RCC 7860 (cell line): ENCODE results near the gene CACNG3.
"Not testable (repeated sequence)": the region's sequence is repeated elsewhere in the genome, so short reads cannot be mapped to it uniquely, and the experiment has no call there.

Source experiments
- DNase-seq: peaks from one replicate; pipeline ENCODE4 v3.0.0-alpha.2; 2015; ENCODE audit warnings: low spot score
- FAIRE-seq: peaks from 2 replicates; lab custom pipeline; 2012; peaks lifted over from hg19 to GRCh38; lab: Jason Lieb, UNC

The CACNG3 gene

DNA sequence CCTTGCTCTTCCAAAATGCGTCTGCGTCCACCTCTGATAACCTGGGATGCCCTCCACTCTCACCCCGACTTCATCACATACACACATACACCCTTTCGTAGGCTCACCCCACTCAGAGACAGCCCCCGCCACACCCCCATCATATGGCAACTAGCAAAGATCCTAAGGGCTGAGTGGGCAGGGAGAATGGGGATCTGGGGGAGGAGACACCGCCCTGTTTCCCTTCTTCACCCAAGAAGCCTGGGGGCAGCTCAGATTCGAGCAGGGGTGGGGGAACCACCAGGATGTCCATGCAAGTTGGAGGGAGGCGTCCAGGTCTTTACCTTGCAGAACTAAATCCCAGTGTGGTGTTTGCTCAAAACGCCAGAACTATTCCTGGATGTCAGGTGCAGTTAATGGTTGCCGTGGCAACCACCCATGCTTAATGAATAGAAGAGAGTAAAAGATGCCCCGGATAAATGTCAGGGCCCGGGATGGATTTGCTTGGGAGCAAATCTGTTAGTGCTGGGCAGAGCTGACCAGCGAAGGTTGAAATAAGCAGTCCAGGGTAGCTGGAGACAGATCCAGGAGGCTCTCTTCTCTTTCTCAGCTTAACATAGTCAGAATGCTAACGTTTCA is 72.8 kb downstream of the CACNG3 start:
- FAIRE-seq: no peak

DNA sequence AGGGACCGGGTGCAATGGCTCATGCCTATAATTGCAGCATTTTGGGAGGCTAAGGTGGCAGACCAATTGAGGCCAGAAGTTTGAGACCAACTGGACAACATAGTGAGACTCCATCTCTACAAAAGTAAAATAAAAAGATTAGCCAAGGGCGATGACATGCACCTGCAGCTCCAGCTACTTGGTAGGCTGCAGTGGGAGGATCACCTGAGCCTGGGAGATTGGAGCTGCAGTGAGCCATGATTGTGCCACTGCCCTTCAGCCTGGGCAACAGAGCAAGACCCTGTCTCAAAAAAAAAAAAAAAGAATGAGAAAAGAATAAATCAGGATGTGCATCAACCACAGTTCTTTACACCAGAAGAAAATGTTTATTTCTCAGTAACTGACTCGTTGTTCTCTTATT is 76.0 kb downstream of the CACNG3 start:
- no peak for FAIRE-seq
- no peak for DNase-seq

More for the DNA sequence above, 72.8 kb downstream of the CACNG3 start:
- no peak for DNase-seq

DNA sequence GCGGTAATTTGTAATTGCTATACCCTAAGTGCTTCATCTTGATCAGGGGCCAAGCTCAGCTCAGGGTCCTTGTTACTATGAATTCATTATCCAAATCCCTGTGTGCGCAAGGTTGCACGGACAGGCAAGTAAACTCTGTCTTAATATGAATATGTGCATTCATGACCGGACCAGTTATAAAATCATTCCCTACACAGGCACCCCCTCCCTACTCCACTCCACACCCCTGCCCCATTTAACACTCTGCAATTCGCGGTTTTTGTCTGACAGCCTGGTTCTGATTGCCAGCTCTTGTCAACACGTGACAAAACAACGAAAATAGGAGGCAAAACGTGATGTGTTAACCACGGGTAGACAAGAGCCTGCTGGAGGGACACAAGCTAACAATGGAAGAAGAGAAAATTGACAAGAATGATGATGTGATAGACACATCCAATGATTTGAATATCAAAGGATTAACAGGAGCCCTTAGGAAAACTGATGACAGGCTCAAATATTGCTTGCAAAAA is 76.5 kb downstream of the CACNG3 start:
- DNase-seq (no peak), FAIRE-seq (no peak)

DNA sequence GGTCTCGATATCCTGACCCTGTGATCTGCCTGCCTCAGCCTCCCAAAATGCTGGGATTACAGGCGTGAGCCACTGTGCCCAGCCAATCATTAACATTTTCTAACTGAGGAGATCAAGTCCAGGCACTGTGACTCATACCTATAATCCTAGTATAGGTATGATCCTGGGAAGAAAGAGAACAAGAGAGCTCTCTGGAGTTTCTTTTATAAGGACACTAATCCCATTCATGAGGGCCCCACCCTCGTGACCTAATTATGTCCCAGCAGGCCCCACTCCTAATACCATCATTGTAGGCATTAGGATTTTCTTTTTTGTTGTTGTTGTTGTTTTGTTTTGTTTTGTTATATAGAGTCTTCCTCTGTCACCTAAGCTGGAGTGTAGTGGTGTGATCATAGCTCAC is 80.4 kb downstream of the CACNG3 start:
- DNase-seq (no peak), FAIRE-seq (no peak)

DNA sequence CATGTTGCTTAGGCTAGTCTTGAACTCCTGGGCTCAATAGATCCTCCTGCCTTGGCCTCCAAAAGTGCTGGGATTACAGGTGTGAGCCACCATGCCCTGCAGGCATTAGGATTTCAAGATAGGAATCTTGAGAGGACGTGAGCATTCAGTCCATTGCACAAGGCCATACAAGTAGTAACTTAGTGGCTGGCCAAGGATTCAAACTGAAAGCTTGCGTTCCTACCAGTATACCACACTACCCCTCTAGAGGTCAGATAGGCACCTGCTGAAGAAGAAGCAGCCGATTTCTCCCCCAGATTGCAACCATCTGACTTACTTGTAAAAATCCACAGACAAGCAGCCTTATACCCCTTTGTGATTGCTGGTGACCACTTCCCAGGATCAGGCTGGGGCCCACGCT is 80.9 kb downstream of the CACNG3 start:
- DNase-seq: no peak
- no peak for FAIRE-seq

DNA sequence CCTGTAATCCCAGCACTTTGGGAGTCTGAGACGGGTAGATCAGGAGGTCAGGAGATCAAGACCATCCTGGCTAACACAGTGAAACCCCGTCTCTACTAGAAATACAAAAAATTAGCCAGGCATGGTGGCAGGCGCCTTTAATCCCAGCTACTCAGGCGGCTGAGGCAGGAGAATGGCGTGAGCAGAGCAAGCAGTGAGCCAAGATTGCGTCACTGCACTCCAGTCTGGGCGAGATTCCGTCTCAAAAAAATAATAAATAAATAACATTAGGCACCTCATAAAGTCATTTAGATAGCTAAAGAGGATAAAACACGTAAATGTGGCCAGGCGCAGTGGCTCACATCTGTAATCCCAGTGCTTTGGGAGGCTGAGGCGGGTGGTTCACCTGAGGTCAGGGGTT is 87.7 kb downstream of the CACNG3 start:
- not testable (repeated sequence) for DNase-seq, FAIRE-seq

DNA sequence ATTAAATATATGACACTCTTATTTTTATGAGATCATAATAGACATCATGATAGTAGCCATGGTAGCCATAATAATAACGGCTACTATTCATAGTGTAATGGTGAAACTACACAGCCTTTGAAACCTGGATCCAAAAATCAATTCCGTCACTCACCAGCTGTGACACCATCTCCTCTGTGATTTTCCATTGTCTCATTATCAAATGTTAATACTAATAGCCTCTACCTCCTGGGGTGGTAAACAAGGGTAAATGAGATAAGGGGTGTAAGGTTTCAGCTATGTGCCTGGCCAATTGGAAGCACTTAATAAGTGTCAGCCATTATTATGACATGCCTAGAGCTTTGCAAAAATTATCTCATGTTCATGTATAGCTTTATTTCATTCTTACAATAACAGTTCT is 88.6 kb downstream of the CACNG3 start:
- no peak for DNase-seq
- FAIRE-seq: no peak

DNA sequence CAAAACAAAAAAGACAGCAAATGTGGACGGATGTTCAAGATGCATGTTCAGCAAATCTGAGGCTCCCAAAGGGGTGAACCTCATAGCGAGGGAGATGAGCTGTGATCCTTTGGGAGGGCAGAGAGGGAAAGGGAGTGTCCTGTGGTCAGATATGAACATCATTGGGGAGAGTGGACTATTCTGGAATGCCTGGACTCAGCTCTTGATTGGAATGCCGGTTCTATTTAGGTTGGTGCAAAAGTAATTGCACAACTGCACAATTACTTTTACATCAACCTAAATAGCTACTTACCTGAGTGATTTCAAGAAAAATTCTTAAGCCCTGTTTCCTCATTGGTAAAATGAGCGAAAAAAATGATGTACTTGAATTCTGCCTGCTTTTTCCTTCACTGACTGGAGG is 89.6 kb downstream of the CACNG3 start:
- no peak for DNase-seq
- no peak for FAIRE-seq

DNA sequence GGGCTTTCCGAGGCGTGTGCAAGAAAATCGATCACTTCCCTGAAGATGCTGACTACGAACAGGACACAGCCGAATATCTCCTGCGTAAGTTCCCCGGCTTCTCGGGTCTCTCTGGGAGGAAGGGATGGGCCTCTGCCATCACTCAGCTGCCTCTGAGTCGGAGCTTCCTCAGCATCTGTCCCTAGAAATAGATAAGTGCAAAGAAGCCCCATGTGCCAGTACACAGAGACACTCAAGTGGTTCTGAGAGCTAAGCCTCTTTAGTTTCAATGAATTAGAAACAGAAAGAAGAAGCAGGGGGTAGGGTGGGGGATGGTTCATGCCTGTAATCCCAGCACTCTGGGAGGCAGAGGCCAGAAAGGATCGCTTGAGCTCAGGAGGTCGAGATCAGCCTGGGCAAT is 90.6 kb downstream of the CACNG3 start:
- FAIRE-seq: no peak
- no peak for DNase-seq

DNA sequence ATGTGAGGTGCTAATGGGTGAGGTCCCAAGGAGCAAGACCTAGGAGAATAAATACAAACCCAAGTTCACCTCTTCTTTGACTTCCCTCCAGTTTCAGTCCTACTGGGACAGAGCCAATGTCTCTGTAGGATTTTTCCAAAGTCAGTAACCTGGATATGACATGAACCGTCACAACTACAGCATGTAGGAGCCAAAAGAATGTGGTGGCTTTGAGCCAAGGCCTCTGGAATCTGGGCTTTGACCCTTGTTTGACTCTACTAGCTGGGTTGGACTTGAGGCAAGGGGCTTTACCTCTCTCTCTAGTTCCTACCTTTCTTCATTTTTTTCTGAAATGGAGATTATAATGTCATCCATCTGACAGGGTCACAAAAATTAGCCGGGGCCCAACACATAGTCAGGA is 91.4 kb downstream of the CACNG3 start:
- no peak for DNase-seq
- no peak for FAIRE-seq

DNA sequence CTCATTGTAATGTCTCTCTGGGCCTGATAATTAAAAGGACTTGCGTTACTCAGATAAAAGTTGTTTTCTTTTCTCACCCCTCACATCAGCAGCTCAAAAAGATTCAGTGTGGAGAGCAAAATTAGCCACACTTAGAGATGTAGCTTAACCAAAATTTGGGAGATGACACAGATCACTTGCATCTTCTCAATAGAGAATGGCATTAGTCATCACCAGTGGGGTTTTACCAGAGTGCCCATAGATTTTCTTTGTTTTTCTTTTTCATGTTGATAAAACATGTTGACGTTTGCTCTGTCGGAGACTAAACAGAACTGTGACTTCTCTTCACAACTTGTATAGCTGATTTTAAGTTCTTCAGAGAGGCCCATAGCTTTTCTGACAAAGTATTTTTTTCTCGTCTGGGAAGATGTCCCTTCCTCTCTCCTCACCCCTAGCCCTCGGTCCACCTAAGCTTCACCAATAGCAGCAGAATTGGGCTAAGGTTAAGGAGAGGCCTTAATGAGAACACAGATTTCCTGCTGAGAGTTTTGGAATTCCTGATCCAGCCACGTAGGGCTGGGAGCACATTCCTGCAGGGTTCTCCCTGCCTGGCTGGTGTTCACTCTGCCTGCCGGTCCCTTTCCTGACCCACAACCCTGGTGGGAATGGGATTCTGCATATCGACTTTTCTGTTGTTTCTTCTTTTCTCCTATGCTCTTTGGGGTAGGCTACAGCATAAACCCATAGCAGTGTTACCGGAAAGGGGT is 92.6 kb downstream of the CACNG3 start:
- FAIRE-seq (no peak), DNase-seq (no peak)

DNA sequence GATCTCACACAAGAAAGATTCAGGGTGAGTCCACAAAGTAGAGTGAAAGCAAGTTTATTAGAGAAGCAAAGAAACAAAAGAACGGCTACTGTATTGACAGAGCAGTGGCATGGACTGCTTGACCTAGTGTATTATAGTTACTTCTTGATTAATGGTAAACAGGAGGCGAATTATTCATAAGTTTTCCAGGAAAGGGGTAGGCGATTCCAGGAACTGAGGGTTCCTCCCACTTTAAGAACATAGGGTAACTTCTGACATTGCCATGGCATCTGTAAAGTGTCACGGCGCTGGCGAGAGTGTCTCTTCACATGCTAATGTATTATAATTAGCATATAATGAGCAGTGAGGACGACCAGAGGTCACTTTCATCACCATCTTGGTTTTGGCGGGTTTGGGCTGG is 93.2 kb downstream of the CACNG3 start:
- no peak for DNase-seq
- no peak for FAIRE-seq

DNA sequence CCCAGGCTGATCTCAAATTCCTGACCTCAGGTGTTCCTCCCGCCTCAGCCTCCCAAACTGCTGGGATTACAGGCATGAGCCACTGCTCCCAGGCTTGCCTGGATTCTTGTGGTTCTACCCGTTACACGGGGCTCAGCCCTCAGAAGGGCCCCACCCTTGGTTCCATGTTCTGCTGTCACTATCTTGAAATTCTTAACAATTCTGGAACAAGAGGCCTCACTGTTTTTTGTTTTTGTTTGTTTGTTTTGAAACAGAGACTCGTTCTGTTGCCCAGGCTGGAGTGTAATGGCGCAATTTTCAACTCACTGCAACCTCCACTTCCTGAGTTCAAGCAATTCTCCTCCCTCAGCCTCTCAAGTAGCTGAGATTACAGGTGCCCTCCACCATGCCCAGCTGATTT is 96.6 kb downstream of the CACNG3 start:
- no peak for DNase-seq

DNA sequence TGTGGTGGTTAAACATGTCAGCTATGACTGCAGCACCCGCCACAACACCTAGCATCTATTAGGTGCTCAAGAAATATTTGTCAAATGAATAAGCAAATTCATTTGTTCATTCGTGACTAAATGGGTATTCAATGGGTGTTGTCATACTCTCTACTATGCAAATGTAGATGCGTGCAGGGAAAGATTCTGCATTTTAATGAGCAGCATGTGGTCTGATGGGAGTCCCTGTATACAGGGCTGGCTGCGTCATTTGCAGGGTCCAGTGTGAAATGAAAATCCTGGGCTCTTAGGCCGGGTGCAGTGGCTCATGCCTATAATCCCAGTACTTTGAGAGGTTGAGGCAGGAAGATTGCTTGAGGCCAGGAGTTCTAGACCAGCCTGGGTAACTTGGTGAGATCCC is 97.5 kb downstream of the CACNG3 start:
- FAIRE-seq (no peak), DNase-seq (no peak)

More for the DNA sequence above, 96.6 kb downstream of the CACNG3 start:
- no peak for FAIRE-seq

DNA sequence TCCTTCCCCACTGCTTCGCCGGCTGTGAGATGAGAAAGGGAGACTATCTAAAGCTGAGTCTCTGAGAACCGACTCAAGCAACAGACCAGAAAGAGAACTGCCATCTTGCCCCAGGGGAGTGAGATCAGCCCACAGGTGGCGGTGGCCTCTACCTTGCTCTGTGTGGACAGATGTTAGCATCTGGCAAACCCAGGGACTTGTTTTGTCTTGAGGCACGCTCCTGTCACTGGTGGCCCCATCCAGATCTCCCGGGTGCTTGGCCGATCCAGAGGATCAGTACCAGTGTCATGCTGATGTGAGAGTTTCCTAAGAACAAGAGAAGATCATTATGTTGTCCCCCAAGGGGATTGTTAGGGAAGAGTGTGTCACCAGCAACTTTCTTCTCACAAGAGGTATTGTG is 101.4 kb downstream of the CACNG3 start:
- DNase-seq (no peak), FAIRE-seq (no peak)

DNA sequence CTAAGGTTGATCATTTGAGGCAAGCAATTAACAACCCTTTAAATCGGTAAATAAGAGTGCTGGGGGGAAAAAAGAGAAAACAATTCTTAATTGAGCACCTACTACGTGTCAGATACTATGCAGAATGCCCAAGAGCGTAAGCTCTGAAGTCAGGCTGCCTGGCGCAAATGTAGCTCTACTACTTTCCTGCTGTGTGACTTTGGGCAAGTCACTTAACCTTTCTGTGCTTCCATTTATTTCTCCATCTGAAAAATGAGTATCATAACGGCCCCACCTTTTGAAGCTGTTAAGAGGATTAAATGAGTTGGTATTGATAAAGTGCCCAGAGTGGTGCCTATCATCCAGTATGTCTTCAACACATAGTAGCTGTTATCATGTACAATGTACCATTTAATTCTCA is 102.0 kb downstream of the CACNG3 start:
- DNase-seq (no peak), FAIRE-seq (no peak)

DNA sequence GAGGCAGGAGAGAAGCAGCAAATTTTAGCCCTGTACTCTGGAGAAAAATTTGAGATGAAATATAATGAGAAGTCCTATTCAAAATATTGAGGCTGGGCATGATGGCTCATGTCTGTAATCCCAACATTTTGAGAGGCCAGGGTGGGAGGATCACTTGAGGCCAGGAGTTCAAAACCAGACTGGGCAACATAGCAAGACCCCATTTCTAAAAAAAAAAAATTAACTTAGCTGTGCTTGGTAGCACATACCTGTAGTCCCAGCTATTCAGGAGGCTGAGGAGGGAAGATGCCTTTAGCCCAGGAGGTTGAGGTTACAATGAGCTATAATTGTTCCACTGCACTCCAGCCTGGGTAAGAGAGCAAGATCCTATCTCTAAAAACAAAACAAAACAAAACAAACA is 103.4 kb downstream of the CACNG3 start:
- DNase-seq: no peak
- no peak for FAIRE-seq

DNA sequence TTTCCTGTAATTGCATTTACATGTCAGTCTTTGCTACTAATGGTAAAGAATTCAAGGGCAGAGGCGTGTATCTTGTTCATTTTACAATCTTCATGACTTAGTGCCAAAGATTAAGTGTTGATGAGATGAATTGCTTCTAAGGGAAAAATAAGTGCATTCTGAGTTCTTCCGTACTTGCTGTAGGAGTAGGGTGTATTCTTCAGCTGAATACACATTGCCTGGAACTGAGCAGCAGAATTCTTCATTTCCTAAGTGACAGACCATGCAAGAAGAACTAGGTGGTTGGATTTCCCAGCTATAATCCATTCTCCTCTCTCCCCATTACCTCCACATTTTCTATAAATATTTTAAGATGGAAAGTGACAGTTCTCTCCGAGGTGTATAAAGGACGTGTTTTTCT is 104.8 kb downstream of the CACNG3 start:
- DNase-seq: no peak
- no peak for FAIRE-seq

DNA sequence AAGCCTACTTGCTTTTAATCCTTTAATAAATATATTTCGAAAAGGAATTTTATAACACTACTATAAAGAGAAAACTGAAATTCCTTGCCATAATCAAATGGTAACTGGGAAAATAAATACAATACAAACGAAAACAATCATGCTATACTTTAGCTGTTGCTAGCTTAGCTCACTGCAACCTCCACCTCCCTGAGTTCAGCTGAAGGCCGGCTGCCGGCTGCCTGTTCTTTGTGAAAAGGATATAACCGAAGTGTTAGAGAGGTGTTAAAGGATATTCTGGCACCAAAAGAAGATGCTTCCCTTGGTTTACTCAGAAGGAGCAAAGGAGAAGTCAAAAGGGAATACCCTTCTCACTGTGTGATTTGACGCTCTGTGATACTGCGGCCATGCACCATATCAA is 108.5 kb downstream of the CACNG3 start:
- DNase-seq (no peak), FAIRE-seq (no peak)

DNA sequence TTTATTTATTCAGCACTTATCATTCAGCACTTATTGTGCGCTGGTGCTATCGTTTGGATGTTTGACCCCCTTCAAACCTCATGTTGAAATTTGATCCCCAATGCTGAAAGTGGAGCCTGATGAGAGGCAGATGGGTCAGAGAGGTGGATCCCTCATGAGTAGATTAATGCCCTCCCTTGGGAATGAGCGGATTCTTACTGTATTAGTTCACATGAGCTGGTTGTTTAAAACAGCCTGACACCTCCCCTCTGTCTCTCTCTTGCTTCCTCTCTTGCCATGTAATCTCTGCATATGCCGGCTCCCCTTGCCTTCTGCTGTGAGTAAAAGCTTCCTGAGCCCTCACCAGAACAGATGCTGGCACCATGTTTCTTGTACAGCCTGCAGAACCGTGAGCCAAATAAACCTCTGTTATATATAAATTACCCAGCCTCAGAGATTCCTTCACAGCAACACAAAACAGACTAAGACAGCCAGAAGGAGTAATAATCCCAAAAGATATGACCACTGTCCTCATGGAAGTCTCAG is 111.1 kb downstream of the CACNG3 start:
- FAIRE-seq (no peak), DNase-seq (no peak)

DNA sequence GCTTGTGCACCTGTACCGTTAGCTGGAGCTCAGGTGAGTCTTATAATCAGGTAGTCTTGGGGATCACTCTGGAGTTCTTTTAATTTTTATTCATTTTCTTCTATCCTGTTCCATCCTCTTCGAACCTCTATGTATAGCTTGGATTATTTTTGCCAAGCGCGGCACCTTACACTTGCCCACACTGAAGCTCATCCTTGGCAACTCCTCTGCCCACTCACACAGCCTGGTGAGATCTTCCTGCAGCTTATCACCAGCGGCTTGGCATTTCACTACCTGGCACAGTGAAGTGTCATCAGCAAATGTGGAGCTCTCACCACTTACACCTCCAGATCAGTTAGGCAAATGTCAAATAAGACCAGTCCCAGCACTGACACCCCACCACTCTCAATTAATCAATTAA is 116.7 kb downstream of the CACNG3 start:
- no peak for FAIRE-seq

DNA sequence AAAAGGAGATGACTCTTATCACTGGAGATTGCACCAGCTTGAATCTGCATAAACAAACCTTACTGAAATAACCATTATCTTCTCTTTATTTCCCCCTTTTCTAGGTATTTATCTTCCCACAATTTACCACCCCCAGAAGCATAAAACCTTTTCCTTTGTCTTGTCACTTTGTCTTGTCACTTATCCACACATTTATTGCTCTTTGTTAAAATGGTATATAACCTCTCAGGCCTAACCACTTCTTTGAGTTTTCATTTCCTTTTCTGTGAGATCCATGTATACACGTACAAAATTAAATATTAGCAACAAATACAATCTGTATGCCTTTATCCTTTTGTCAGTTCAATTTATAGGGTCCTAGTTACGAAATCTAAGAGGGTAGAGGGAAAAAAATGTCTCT is 122.9 kb downstream of the CACNG3 start:
- no peak for FAIRE-seq

More for the DNA sequence above, 116.7 kb downstream of the CACNG3 start:
- no peak for DNase-seq

More for the DNA sequence above, 122.9 kb downstream of the CACNG3 start:
- DNase-seq: no peak
